Sigmoid colon (tissue), 4 donors: ENCODE measurements around the gene PTPRD.

Experiments used
- EP300 ChIP-seq, 4 donors: sonication (generic); formaldehyde crosslinking; IDR thresholded peaks; one replicate each; pipeline ENCODE4 v1.6.1; 2017; ENCODE audit warnings: antibody characterized with exemption in 4 of 4
- POLR2A ChIP-seq, 2 donors: fragments of 450-650 bp; IDR thresholded peaks; one replicate each; pipeline ENCODE4 v1.6.1; 2016; ENCODE audit warnings: antibody characterized with exemption in 2 of 2, mild to moderate bottlenecking in 2 of 2, moderate library complexity in 2 of 2
- POLR2AphosphoS5 ChIP-seq, 4 donors: sonication (generic); formaldehyde crosslinking; IDR thresholded peaks; one replicate each; pipeline ENCODE4 v1.6.1; 2017; ENCODE audit warnings: antibody characterized with exemption in 4 of 4
- TF ChIP-seq, protein P1 (sequence below), 4 experiments: fragments of 450-650 bp in 3 of 4; fragments of 200-600 bp in 1 of 4; IDR thresholded peaks; one replicate each; pipeline ENCODE4 v1.5.1; 2016 to 2019; ENCODE audit warnings: antibody characterized with exemption in 4 of 4, mild to moderate bottlenecking in 3 of 4, moderate library complexity in 2 of 4

DNA sequence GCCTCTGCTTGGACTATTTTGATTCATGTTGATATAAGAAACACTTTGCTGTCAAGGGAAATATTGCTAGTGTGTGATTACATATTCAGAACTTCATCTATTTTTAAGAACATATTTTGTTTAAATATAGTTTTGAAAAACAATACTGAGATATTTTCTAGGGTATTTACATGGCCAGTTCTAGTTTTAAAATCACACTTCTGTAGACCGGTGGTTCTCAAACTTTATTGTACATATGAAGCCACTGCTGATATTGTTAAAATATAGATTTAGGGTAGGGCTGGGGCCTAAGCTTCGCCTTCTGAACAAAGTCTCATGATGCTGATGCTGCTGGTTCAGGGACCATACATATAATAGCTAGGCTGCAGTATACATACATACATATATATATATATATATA lies 1000.0 kb downstream of the PTPRD start:
- no peak for TF ChIP-seq POLR2A (IDR thresholded peaks at IDR 0.05)
- TF ChIP-seq, protein P1, sequence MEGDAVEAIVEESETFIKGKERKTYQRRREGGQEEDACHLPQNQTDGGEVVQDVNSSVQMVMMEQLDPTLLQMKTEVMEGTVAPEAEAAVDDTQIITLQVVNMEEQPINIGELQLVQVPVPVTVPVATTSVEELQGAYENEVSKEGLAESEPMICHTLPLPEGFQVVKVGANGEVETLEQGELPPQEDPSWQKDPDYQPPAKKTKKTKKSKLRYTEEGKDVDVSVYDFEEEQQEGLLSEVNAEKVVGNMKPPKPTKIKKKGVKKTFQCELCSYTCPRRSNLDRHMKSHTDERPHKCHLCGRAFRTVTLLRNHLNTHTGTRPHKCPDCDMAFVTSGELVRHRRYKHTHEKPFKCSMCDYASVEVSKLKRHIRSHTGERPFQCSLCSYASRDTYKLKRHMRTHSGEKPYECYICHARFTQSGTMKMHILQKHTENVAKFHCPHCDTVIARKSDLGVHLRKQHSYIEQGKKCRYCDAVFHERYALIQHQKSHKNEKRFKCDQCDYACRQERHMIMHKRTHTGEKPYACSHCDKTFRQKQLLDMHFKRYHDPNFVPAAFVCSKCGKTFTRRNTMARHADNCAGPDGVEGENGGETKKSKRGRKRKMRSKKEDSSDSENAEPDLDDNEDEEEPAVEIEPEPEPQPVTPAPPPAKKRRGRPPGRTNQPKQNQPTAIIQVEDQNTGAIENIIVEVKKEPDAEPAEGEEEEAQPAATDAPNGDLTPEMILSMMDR (IDR thresholded peaks at IDR 0.05): no peak
- no peak for TF ChIP-seq EP300 (IDR thresholded peaks at IDR 0.05)
- TF ChIP-seq POLR2AphosphoS5 (IDR thresholded peaks at IDR 0.05): no peak
